Choroid plexus epithelial cell (primary cell): ENCODE data around the gene IGLL1.
"Not testable (repeated sequence)": the region's sequence is repeated elsewhere in the genome, so short reads cannot be mapped to it uniquely, and the experiment has no call there.

Experiments
- DNase-seq: peaks from one replicate; pipeline ENCODE4 v3.0.0-alpha.2; 2010; ENCODE audit warnings: low read depth
- H3K4me3 ChIP-seq: 2 replicates; pipeline ENCODE4 v1.5.1; 2011; ENCODE audit warnings: low read depth, mild to moderate bottlenecking, control low read depth, low read length, moderate library complexity
- TF ChIP-seq, protein P1 (sequence below): conservative IDR thresholded peaks from 2 replicates; pipeline ENCODE4 v1.5.1; 2011; ENCODE audit warnings: low read depth, mild to moderate bottlenecking, control low read depth, inconsistent platforms, low read length, moderate library complexity

Gene IGLL1

DNA sequence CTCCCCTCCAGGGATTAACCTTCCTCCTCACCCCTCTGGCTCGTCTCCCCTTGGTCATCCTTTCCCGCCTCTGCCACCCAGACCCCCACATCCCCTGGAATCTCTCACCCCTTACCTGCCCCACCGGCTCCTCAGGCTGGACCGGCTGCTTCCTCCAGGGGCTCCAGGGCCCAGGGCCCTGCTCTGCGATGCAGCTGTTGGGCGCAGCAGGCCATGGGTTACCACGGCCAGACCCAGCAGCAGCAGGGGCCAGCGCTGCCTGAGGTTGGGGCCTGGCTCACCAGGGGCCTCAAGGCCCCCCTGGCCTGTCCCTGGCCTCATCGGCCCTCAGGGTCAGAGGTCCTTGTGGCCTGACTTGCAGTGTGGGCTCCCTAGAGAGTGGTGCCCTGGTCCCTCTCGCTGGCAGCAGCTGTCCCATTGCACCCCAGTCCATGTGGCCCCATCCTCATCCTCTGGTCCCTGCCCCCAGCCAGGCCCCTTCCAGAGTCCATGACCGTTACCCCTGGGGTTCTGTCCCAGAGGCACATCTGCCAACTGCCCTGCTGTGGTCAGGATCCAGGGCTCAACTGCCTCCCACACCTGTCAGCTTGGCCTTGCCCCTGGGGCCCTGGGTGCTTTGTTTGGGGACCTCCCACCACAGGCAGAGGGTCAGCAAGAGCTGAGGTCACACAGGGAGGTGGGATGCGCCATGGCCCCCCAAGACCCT is at the start of gene IGLL1:
Gene IGLL1 (minus strand): TSS at position 421 of the 706 bp plus-strand sequence. CDS start 100 bp downstream, at position 321.
- TF ChIP-seq, protein P1, sequence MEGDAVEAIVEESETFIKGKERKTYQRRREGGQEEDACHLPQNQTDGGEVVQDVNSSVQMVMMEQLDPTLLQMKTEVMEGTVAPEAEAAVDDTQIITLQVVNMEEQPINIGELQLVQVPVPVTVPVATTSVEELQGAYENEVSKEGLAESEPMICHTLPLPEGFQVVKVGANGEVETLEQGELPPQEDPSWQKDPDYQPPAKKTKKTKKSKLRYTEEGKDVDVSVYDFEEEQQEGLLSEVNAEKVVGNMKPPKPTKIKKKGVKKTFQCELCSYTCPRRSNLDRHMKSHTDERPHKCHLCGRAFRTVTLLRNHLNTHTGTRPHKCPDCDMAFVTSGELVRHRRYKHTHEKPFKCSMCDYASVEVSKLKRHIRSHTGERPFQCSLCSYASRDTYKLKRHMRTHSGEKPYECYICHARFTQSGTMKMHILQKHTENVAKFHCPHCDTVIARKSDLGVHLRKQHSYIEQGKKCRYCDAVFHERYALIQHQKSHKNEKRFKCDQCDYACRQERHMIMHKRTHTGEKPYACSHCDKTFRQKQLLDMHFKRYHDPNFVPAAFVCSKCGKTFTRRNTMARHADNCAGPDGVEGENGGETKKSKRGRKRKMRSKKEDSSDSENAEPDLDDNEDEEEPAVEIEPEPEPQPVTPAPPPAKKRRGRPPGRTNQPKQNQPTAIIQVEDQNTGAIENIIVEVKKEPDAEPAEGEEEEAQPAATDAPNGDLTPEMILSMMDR = no peak
- no peak within 1 kb of the TSS for H3K4me3 ChIP-seq
- no peak for DNase-seq

DNA sequence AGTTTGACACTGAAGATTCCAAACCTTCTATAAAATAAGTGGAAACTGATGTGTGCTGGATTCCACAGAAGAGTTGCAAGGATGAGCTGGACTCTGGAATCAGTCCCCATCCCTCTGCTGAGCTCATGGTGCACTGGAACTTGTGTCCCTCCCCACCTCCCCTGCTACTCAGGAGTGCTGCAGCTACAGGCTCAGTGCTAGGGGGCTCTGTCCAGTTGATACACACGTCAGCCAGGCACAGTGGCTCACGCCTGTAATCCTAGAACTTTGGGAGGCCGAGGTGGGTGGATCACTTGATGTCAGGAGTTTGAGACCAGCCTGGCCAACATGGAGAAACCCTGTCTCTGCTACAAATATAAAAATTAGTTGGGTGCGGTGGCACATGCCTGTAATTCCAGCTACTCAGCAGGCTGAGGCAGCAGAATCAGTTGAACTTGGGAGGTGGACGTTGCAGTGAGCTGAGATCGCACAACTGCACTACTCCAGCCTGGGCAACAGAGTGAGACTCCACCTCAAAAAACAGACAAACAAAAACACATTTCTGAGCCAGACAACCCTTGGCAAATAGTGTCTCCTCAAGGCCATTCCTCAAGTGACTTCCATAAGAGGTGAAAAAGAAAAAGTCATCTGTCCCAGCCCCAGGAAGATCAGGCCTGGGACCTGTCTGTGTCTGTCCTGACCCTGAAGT is 48.1 kb upstream of the IGLL1 start:
- not testable (repeated sequence) for H3K4me3 ChIP-seq, DNase-seq

DNA sequence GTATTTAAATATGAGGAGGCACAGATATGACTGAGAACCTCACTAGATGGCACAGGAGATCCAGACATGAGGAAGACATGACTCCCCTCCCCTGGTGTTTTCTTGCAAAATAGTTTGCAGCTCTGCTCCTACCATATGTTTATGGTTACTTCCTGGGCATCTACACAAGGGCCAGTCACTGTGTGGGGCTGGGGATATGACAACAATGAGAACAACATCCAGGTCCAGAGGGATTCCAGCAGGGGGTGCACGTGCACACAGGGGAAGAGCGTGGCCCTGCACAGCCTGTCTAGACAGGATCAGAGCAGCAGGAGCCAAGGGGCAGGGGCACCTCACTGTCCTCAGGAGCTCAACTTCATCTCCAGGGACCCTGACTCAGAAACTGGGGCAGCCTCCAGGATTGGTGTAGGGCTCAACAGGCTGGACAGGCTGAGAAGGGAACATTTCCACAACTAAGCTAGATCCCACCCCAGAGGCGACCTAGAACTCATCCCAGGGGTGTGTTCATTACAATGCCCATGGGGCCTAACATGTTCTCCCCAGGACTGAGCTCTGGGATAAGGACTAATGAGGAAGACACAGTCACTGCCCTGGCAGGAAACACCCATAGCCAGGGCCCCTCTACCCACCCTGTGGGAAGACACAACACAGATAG is 47.4 kb upstream of the IGLL1 start:
- TF ChIP-seq, protein P1 = peak; percentile 67
- peak; percentile 50 for DNase-seq
- not testable (repeated sequence) for H3K4me3 ChIP-seq

DNA sequence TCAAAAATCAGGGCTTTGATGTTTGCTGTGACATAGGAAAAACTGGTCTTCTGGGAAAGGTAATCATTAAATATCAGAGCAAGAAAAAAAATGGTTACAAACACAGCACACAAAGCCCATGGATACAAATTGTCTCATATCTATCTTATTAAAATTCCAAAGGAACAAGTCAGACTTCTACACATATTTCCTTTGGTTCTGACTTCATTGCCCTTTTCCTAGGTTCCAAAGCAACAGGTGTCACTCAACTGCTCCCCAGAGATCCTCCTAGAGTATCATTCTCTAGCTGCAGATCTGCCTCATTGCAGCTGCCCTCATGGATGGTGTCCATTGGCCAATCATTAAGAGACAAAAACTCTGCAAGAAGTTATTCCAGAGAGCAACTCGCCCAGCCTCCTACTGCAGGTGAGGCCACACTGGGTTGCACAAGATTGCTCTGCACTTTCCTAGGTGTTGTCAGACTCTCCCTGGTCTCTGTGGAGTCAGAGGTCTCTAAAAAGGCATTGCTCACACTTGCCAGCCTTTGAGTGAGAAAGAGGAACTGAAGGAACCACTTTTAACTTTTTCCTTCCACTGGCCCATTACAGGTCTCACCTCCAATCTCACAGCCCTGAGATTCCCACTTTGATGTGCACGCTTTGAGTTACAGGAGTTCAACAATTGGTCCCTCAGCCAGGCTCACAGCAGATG is 46.3 kb upstream of the IGLL1 start:
- no peak for DNase-seq
- TF ChIP-seq, protein P1 = no peak
- H3K4me3 ChIP-seq = no peak overlapping the region

DNA sequence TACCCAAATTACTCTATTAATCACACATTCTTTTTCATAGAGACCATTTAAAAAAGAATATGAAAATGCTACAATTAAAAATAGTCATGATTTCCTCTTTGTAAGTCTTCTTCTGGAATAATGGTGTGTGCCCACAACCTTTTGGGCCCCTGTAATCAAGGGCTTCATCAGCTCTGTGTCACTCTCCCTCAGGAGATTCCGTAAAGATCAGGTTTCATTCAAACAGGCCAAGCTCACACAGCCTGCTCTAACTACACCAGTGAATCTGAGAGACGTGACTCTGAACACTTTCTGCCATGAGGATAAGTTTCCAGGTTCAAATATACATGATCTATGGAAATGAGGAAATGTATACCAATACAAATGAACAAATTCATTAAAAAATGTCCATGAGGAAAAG is 42.5 kb upstream of the IGLL1 start:
- TF ChIP-seq, protein P1 = no peak
- H3K4me3 ChIP-seq = no peak overlapping the region
- DNase-seq = no peak

DNA sequence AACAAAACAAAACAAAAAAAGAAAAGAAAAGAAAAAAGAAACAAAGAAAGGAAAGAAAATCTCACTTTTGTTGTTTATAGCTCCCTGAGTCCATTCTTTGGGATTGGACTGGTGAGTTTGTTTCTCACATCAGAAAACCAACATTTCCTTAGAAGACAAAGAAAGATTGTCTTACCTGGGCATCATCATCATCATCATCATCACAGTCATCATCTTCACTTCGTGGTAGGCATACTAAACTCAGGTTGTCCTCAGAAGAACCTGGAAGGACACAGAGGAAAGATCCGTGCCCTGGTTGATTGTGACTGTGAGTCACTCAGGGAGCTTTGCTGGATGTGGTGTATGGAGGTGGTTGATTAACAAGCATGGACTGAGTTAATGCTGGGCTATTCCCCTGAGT is 41.8 kb upstream of the IGLL1 start:
- DNase-seq, H3K4me3 ChIP-seq: not testable (repeated sequence)

DNA sequence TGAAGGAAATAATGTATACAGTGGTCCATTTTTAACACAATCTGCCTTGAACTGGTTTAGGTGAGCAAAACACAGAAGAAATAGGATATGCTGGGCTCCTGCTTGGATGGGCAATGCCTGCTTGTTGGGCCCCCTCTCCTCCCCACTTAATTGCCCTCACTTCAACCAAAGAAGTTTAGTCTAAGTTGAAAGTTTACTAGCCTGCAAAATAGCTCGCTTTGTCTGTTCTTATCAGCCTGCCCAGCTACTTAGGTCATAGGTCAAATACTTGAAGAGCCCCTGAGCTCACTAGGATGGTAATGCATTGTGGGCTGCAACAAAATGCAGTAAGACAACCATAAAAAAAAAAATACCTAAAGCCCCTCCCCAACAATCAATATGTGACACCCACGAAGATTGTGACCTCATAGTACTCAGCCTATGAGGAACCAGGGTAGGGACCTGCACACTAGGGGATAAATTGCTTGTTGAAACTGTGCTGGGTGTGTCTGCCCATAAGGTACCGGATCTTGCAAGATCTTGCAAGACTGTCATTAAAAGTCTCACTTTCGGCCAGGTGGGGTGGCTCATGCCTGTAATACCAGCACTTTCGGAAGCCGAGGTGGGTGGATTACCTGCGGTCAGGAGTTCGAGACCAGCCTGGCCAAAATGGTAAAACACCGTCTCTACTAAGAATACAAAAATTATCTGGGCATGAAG is 41.1 kb upstream of the IGLL1 start:
- no peak for DNase-seq
- TF ChIP-seq, protein P1 = no peak
- no peak overlapping the region for H3K4me3 ChIP-seq
